Vagina (tissue), 2 donors: Measurements from ENCODE around the gene ZDHHC18.

Experiments used
- CTCF ChIP-seq, 3 experiments: fragments of 450-650 bp in 2 of 3; fragments of 200-600 bp in 1 of 3; sonication (generic) in 1 of 3; IDR thresholded peaks; one replicate each; pipeline ENCODE4 v1.5.1; 2017 to 2019; ENCODE audit warnings: antibody characterized with exemption in 3 of 3, mild to moderate bottlenecking in 2 of 3, moderate library complexity in 2 of 3
- POLR2A ChIP-seq, 2 donors: fragments of 450-650 bp; IDR thresholded peaks; one replicate each; pipeline ENCODE4 v1.6.1; 2017; ENCODE audit warnings: antibody characterized with exemption in 2 of 2, mild to moderate bottlenecking in 2 of 2, moderate library complexity in 2 of 2
- POLR2AphosphoS5 ChIP-seq, 2 donors: sonication (generic); formaldehyde crosslinking; IDR thresholded peaks; one replicate each; pipeline ENCODE4 v1.9.0; 2017; ENCODE audit warnings: antibody characterized with exemption in 2 of 2, mild to moderate bottlenecking in 2 of 2, low read depth in 1 of 2; ENCODE audit not compliant: insufficient read depth in 1 of 2

GRCh38 chr1:26890467-26890796 is 63.9 kb downstream of the ZDHHC18 start:
- TF ChIP-seq CTCF (IDR thresholded peaks at IDR 0.05), result no peak
- no peak for TF ChIP-seq POLR2AphosphoS5 (IDR thresholded peaks at IDR 0.05; ENCODE audit: insufficient read depth in 1 of 2, low read depth in 1 of 2)
- TF ChIP-seq POLR2A (IDR thresholded peaks at IDR 0.05), result no peak
